Measurements from ENCODE around the gene VMO1. TPM values are rescaled to one million over a fixed set of nuclear protein-coding genes. Genes with fewer than 3 reads are reported as not detected.
A peak's percentile ranks its signal among the peaks of the same experiment; 100 is the strongest.

VMO1 gene
- total RNA-seq, 6 experiments from 2014 or later = 3.5 to 12.3 (median 5.2) TPM

- peak; percentile 76 to 79 (median 76) for DNase-seq
- H3K9me3 ChIP-seq = no peaks in the 10 kb centered on the region
- WGBS (ENCODE audit: insufficient coverage, low coverage, low lambda C conversion rate, missing lambda C conversion rate) = 8% methylated on average over 7 of the region's 62 CpGs
- peaks cover 0 to 25% (median 5%) of the 10 kb centered on the region in 4 donors for H3K4me1 ChIP-seq
- H3K27me3 ChIP-seq = no peaks in the 10 kb centered on the region
- peak within 1 kb of the TSS; percentile 68 to 84 (median 83) for H3K4me3 ChIP-seq
- intact Hi-C loops (cut with DNase I) = loop anchor here (5.0 to 10.0 kb wide), 2 partner anchors 54 to 98 kb away; partner anchors contain the start of genes CXCL16 (in 2 of the 2), MED11 (in 2 of the 2) and ZMYND15 (in 2 of the 2)
- peak; percentile 40 to 63 (median 57) for ATAC-seq
- no peaks in the 10 kb centered on the region for H3K36me3 ChIP-seq
- TF ChIP-seq POLR2A (IDR thresholded peaks at IDR 0.05) = peak; percentile 74
- TF ChIP-seq CTCF (IDR thresholded peaks at IDR 0.05) = peak in 2 of 4 donors; percentile 9 to 16
- peak within 1 kb of the TSS; percentile 84 to 96 (median 92) for H3K27ac ChIP-seq
Observed at GRCh38 chr17:4788807-4789700, 2.9 kb upstream of the VMO1 start, which contains the start of gene GLTPD2. Gene GLTPD2 (plus strand): TSS chr17:4788964. CDS start chr17:4789012, 48 bp downstream.

- peak overlapping the region; percentile 84 to 96 (median 92) for H3K27ac ChIP-seq
- intact Hi-C loops (cut with DNase I) = loop anchor here (5.0 to 10.0 kb wide), 2 partner anchors 53 to 99 kb away; partner anchors contain the start of genes CXCL16 (in 2 of the 2), MED11 (in 2 of the 2) and ZMYND15 (in 2 of the 2)
- ATAC-seq = peak in 1 of 4 donors; percentile 0
- TF ChIP-seq POLR2A (IDR thresholded peaks at IDR 0.05) (no peak), CTCF (IDR thresholded peaks at IDR 0.05) (peak in 1 of 4 donors; percentile 5)
- no peaks in the 10 kb centered on the region for H3K36me3 ChIP-seq
- peak overlapping the region; percentile 68 to 84 (median 83) for H3K4me3 ChIP-seq
- H3K9me3 ChIP-seq = no peaks in the 10 kb centered on the region
- DNase-seq = no peak
- WGBS (ENCODE audit: insufficient coverage, low coverage, low lambda C conversion rate, missing lambda C conversion rate) = 18% methylated on average over 14 of the region's 14 CpGs
- peaks cover 0 to 25% (median 5%) of the 10 kb centered on the region in 4 donors for H3K4me1 ChIP-seq
- no peaks in the 10 kb centered on the region for H3K27me3 ChIP-seq
Observed at GRCh38 chr17:4788159-4788806, 2.1 kb upstream of the VMO1 start.

GRCh38 chr17:4786516-4786915 is 352 bp upstream of the VMO1 start:
- Histone ChIP-seq H3K4me1 (peaks cover 0 to 25% (median 5%) of the 10 kb centered on the region in 4 donors), H3K27ac (peak overlapping the region; percentile 84 to 96 (median 92)), H3K27me3 (no peaks in the 10 kb centered on the region), H3K36me3 (no peaks in the 10 kb centered on the region), H3K9me3 (no peaks in the 10 kb centered on the region), H3K4me3 (peak overlapping the region in 1 of 3 donors; percentile 18)
- no peak for TF ChIP-seq CTCF (IDR thresholded peaks at IDR 0.05)
- TF ChIP-seq POLR2A (IDR thresholded peaks at IDR 0.05) = no peak
- DNase-seq (no peak), ATAC-seq (no peak)
- 50% methylated on average over 6 of the region's 6 CpGs for WGBS (ENCODE audit: insufficient coverage, low coverage, low lambda C conversion rate, missing lambda C conversion rate)
- intact Hi-C loops (cut with DNase I) = loop anchor here (5.0 to 10.0 kb wide), 2 partner anchors 52 to 101 kb away; partner anchors contain the start of genes CXCL16 (in 2 of the 2), MED11 (in 2 of the 2) and ZMYND15 (in 2 of the 2)

Measured in right lobe of liver (tissue), 6 donors.